WTC11 (cell line): ENCODE data around the gene VAV2. TPM values are rescaled to one million over a fixed set of nuclear protein-coding genes. Genes with fewer than 3 reads are reported as not detected.

Experiments used
- ATAC-seq: fragments of 200-7000 bp; cut with Tn5 transposase; 2 replicates; pipeline ENCODE4 v1.10.0; 2021; ENCODE audit warnings: mild to moderate bottlenecking, moderate library complexity
- CTCF ChIA-PET: fragments of 300-600 bp; sonication (Branson Sonifier 250); formaldehyde crosslinking; loops from one replicate; lab custom pipeline; 2021; ENCODE audit warnings: antibody characterized with exemption; lab: Charles Lee
- POLR2A ChIA-PET: fragments of 350-600 bp; sonication (Branson Sonifier 250); formaldehyde crosslinking; loops from one replicate; lab custom pipeline; 2021; ENCODE audit warnings: antibody characterized with exemption; lab: Charles Lee
- DNase-seq: peaks from one replicate; pipeline ENCODE4 v3.0.0; 2021; ENCODE audit warnings: low spot score
- H3K27ac Mint-ChIP-seq: 2 replicates; pipeline ENCODE4 v1.8.0; 2021; ENCODE audit warnings: mixed read lengths
- H3K27me3 Mint-ChIP-seq: 2 replicates; pipeline ENCODE4 v1.8.0; 2021; ENCODE audit warnings: low read depth, mild to moderate bottlenecking, moderate library complexity, mixed read lengths
- H3K36me3 Mint-ChIP-seq: 2 replicates; pipeline ENCODE4 v1.8.0; 2021; ENCODE audit warnings: mixed read lengths
- H3K4me1 Mint-ChIP-seq: 2 replicates; pipeline ENCODE4 v1.8.0; 2022; ENCODE audit warnings: mixed read lengths
- H3K4me3 Mint-ChIP-seq: 2 replicates; pipeline ENCODE4 v1.8.0; 2021; ENCODE audit warnings: mild to moderate bottlenecking, moderate library complexity, mixed read lengths
- H3K9me3 Mint-ChIP-seq: 2 replicates; pipeline ENCODE4 v1.8.0; 2021; ENCODE audit warnings: mixed read lengths
- FOXP1 ChIP-seq: sonication (generic); formaldehyde crosslinking; IDR thresholded peaks from 2 replicates; pipeline ENCODE4 v1.8.0; 2022; ENCODE audit warnings: missing genetic modification reagents, mild to moderate bottlenecking, moderate library complexity, borderline replicate concordance
- GTF2I ChIP-seq: fragments of 250-450 bp; sonication (Bioruptor Pico); conservative IDR thresholded peaks from 2 replicates; pipeline ENCODE4 v1.4.0; 2021; ENCODE audit warnings: mild to moderate bottlenecking
- JAZF1 ChIP-seq: fragments of 250-450 bp; sonication (Bioruptor Pico); IDR thresholded peaks from 2 replicates; pipeline ENCODE4 v1.9.0; 2021; ENCODE audit warnings: moderate library complexity, mild to moderate bottlenecking, inconsistent platforms
- NR2C2 ChIP-seq: sonication (generic); formaldehyde crosslinking; IDR thresholded peaks from 2 replicates; pipeline ENCODE4 v1.8.0; 2022; ENCODE audit warnings: mild to moderate bottlenecking, missing genetic modification reagents
- TP53 ChIP-seq: sonication (generic); formaldehyde crosslinking; IDR thresholded peaks from 2 replicates; pipeline ENCODE4 v1.8.1; 2023; ENCODE audit warnings: mild to moderate bottlenecking, missing genetic modification reagents
- ZBTB21 ChIP-seq: sonication (generic); formaldehyde crosslinking; IDR thresholded peaks from 2 replicates; pipeline ENCODE4 v1.8.1; 2023; ENCODE audit warnings: mild to moderate bottlenecking, missing genetic modification reagents, borderline replicate concordance
- ZNF232 ChIP-seq: sonication (generic); formaldehyde crosslinking; IDR thresholded peaks from 2 replicates; pipeline ENCODE4 v1.8.0; 2022; ENCODE audit warnings: mild to moderate bottlenecking, missing genetic modification reagents
- ZNF396 ChIP-seq: fragments of 250-450 bp; sonication (Bioruptor Pico); IDR thresholded peaks from 2 replicates; pipeline ENCODE4 v1.8.0; 2021; ENCODE audit warnings: mild to moderate bottlenecking, moderate library complexity, borderline replicate concordance
- total RNA-seq: library from RNA; stranded (reverse); gene quantifications from 3 replicates; pipeline ENCODE4 v1.2.3, GENCODE V29; 2021
- TF ChIP-seq, protein P1 (sequence below): fragments of 250-450 bp; sonication (Bioruptor Pico); IDR thresholded peaks from 2 replicates; pipeline ENCODE4 v2.1.2; 2022; ENCODE audit warnings: mild to moderate bottlenecking, moderate library complexity
- TF ChIP-seq, protein P2 (sequence below): fragments of 250-450 bp; sonication (Bioruptor Pico); conservative IDR thresholded peaks from 2 replicates; pipeline ENCODE4 v1.9.0; 2021; ENCODE audit warnings: mild to moderate bottlenecking
- TF ChIP-seq, protein P3 (sequence below): fragments of 250-450 bp; sonication (Bioruptor Pico); IDR thresholded peaks from 2 replicates; pipeline ENCODE4 v1.9.0; 2021; ENCODE audit warnings: mild to moderate bottlenecking, borderline replicate concordance
- TF ChIP-seq, protein P4 (sequence below): sonication (generic); formaldehyde crosslinking; IDR thresholded peaks from 2 replicates; pipeline ENCODE4 v1.8.0; 2023; ENCODE audit warnings: mild to moderate bottlenecking, missing genetic modification reagents

Gene VAV2
- total RNA-seq, 1 experiment from 2014 or later, result 39.7 TPM

DNA sequence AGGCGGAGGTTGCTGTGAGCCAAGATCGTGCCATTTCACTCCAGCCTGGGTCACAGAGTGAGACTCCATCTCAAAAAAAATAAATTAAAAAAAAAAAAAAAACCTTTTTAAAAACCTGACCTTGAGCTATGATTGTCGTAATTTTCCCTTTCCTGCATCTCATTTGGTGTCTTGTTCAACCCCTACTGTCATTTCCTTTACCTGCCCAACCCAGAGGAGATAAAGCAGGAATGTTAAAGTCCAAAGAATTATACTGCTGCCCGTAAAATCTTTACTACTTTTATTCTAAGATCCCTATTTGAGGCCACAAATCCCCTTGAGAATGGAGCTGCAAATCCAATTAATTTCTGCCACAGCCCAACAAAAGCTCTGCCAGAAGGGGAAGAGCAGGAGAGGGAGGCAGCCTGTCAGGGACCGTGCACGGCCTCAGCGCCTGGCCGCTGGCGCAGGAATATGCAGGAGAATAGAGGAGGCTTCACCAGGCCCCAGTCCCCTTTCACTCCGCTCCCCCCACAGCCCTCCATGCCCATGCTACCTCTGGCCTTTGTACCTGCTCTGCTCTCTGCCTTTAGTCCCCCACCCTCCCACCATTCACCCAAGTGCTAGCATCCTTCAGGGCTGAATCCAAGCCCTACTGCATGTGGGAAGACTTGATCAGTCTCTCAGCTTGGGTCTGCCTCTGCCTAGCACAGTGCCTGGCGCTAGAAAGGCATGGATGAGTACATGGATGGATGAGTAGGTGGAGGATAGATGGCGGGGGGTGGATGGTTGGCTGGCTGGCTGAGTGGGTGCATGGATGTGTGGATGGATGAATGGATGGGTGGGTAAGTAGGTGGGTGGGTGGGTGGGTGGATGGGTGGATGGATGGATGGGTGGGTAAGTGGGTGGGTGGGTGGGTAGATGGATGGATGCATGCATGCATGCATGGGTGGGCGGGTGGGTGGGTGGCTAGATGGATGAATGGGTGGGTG, 154.2 kb downstream of the VAV2 start (continued):
- TF ChIP-seq, protein P1, sequence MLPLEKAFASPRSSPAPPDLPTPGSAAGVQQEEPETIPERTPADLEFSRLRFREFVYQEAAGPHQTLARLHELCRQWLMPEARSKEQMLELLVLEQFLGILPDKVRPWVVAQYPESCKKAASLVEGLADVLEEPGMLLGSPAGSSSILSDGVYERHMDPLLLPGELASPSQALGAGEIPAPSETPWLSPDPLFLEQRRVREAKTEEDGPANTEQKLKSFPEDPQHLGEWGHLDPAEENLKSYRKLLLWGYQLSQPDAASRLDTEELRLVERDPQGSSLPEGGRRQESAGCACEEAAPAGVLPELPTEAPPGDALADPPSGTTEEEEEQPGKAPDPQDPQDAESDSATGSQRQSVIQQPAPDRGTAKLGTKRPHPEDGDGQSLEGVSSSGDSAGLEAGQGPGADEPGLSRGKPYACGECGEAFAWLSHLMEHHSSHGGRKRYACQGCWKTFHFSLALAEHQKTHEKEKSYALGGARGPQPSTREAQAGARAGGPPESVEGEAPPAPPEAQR (CRISPR knock-in tag), result no peak
- TF ChIP-seq ZNF232 (CRISPR knock-in tag), result no peak

DNA sequence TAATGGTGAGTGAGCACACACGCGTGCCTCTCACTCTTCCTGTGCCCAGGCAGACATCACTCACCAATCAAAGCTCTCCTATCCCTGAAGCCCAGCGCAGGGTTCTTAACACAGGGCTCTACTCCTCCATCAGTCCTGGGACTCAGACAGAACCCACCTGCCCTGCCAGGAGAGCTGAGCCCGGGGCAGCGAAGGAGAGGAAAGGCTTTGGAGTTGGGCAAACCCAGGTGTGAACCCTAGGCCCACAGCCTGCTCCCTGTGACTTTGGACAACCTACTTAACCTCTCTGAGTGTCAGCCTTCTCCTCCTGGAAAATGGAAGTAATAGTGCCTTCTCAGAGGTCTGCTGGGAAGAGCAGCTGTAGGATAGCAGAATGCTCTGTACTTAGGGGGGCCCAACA, 155.3 kb downstream of the VAV2 start:
- H3K4me3 Mint-ChIP-seq, result no peak overlapping the region
- TF ChIP-seq NR2C2 (CRISPR knock-in tag) (no peak), GTF2I (CRISPR knock-in tag) (no peak), TP53 (no peak), ZNF396 (no peak), ZBTB21 (no peak), FOXP1 (CRISPR knock-in tag) (no peak), JAZF1 (CRISPR knock-in tag) (no peak)
- TF ChIP-seq, protein P2, sequence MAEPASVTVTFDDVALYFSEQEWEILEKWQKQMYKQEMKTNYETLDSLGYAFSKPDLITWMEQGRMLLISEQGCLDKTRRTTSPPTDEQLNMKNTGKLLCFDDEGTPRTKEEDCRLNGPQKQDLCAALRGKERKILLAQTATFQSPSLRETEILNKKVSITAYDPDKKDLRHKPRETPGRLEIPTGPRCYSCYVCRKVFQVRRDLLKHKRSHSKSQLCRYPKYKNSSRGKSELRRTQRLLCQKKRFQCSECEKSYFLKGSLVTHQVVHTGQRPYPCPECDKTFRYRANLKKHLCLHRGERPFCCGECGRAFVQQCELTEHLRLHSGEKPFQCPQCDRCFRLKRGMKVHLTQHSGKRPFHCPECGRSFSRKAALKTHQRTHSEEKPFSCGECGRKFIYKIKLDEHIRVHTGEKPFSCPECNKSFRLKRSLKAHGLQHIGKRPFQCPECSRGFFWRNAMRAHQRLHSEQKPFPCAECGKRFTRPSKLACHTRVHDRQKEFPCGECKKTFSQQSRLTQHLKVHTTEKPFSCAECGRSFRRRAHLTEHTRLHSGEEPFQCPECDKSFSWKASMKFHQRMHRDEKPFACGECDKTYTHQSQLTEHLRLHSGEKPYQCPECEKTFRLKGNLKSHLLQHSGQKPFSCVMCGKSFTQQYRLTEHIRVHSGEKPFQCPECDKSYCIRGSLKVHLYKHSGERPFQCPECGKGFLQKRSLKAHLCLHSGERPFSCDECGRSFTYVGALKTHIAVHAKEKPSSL, result no peak
- TF ChIP-seq, protein P3, sequence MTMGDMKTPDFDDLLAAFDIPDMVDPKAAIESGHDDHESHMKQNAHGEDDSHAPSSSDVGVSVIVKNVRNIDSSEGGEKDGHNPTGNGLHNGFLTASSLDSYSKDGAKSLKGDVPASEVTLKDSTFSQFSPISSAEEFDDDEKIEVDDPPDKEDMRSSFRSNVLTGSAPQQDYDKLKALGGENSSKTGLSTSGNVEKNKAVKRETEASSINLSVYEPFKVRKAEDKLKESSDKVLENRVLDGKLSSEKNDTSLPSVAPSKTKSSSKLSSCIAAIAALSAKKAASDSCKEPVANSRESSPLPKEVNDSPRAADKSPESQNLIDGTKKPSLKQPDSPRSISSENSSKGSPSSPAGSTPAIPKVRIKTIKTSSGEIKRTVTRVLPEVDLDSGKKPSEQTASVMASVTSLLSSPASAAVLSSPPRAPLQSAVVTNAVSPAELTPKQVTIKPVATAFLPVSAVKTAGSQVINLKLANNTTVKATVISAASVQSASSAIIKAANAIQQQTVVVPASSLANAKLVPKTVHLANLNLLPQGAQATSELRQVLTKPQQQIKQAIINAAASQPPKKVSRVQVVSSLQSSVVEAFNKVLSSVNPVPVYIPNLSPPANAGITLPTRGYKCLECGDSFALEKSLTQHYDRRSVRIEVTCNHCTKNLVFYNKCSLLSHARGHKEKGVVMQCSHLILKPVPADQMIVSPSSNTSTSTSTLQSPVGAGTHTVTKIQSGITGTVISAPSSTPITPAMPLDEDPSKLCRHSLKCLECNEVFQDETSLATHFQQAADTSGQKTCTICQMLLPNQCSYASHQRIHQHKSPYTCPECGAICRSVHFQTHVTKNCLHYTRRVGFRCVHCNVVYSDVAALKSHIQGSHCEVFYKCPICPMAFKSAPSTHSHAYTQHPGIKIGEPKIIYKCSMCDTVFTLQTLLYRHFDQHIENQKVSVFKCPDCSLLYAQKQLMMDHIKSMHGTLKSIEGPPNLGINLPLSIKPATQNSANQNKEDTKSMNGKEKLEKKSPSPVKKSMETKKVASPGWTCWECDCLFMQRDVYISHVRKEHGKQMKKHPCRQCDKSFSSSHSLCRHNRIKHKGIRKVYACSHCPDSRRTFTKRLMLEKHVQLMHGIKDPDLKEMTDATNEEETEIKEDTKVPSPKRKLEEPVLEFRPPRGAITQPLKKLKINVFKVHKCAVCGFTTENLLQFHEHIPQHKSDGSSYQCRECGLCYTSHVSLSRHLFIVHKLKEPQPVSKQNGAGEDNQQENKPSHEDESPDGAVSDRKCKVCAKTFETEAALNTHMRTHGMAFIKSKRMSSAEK (CRISPR knock-in tag), result no peak
- TF ChIP-seq, protein P4, sequence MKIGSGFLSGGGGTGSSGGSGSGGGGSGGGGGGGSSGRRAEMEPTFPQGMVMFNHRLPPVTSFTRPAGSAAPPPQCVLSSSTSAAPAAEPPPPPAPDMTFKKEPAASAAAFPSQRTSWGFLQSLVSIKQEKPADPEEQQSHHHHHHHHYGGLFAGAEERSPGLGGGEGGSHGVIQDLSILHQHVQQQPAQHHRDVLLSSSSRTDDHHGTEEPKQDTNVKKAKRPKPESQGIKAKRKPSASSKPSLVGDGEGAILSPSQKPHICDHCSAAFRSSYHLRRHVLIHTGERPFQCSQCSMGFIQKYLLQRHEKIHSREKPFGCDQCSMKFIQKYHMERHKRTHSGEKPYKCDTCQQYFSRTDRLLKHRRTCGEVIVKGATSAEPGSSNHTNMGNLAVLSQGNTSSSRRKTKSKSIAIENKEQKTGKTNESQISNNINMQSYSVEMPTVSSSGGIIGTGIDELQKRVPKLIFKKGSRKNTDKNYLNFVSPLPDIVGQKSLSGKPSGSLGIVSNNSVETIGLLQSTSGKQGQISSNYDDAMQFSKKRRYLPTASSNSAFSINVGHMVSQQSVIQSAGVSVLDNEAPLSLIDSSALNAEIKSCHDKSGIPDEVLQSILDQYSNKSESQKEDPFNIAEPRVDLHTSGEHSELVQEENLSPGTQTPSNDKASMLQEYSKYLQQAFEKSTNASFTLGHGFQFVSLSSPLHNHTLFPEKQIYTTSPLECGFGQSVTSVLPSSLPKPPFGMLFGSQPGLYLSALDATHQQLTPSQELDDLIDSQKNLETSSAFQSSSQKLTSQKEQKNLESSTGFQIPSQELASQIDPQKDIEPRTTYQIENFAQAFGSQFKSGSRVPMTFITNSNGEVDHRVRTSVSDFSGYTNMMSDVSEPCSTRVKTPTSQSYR, result no peak
- TF ChIP-seq, protein P1 (CRISPR knock-in tag), result no peak
- TF ChIP-seq, all 79 proteins: peak for 0
- ChIA-PET POLR2A (no interaction called here), CTCF (no interaction called here)
- DNase-seq (no peak), ATAC-seq (no peak)
- Mint-ChIP-seq H3K27me3 (no peaks in the 10 kb centered on the region), H3K9me3 (no peaks in the 10 kb centered on the region), H3K36me3 (no peaks in the 10 kb centered on the region), H3K27ac (no peak overlapping the region), H3K4me1 (peaks cover 38% of the 10 kb centered on the region)
